ENCODE results near the gene NBPF19.
"Not testable (repeated sequence)": the region's sequence is repeated elsewhere in the genome, so short reads cannot be mapped to it uniquely, and the experiment has no call there.

DNA sequence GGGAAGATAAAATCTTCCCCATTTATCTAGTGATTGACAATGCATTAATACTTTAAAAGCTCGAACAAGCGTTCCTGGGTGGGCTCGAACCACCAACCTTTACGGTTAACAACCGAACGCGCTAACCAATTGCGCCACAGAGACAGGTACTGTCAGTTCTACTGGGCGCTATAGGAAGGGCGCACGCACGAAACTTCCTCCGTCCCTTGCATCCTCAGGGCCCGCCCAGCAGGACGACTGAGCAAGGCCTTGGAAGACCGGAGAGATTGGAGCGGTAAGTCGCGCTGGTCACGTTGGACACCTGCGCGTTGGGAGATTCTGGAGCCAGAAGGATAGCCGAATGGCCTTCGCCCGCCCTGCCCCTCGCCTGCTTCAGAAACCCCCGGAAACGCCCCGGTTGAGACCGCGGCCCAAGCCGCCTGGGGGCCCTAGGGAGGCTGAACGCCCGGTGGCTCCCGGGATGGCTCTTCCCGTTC is 83.5 kb downstream of the NBPF19 start:
- TF ChIP-seq POLR2A (IDR thresholded peaks at IDR 0.05): not testable (repeated sequence)
- TF ChIP-seq, protein P1, sequence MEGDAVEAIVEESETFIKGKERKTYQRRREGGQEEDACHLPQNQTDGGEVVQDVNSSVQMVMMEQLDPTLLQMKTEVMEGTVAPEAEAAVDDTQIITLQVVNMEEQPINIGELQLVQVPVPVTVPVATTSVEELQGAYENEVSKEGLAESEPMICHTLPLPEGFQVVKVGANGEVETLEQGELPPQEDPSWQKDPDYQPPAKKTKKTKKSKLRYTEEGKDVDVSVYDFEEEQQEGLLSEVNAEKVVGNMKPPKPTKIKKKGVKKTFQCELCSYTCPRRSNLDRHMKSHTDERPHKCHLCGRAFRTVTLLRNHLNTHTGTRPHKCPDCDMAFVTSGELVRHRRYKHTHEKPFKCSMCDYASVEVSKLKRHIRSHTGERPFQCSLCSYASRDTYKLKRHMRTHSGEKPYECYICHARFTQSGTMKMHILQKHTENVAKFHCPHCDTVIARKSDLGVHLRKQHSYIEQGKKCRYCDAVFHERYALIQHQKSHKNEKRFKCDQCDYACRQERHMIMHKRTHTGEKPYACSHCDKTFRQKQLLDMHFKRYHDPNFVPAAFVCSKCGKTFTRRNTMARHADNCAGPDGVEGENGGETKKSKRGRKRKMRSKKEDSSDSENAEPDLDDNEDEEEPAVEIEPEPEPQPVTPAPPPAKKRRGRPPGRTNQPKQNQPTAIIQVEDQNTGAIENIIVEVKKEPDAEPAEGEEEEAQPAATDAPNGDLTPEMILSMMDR (IDR thresholded peaks at IDR 0.05): peak in 1 of 4 experiments; percentile 27
